Immature natural killer cell (primary cell): ENCODE measurements around the gene FAM237A. TPM values are rescaled to one million over a fixed set of nuclear protein-coding genes. Genes with fewer than 3 reads are reported as not detected.

Source experiments
- DNase-seq, 3 donors: peaks; one replicate each; pipeline ENCODE4 v3.0.0; 2022; ENCODE audit warnings: mixed read lengths in 1 of 3
- H3K27ac Mint-ChIP-seq, 6 donors: one replicate each; pipeline ENCODE4 v1.8.0; 2020; ENCODE audit warnings: mixed read lengths in 6 of 6, mild to moderate bottlenecking in 5 of 6, inconsistent platforms in 4 of 6, moderate library complexity in 3 of 6
- H3K27me3 Mint-ChIP-seq, 3 donors: one replicate each; pipeline ENCODE4 v1.8.0; 2020 to 2021; ENCODE audit warnings: low read depth in 3 of 3, mild to moderate bottlenecking in 3 of 3, mixed read lengths in 3 of 3, moderate library complexity in 3 of 3, inconsistent platforms in 1 of 3
- H3K36me3 Mint-ChIP-seq, 3 donors: one replicate each; pipeline ENCODE4 v1.8.0; 2020; ENCODE audit warnings: mixed read lengths in 3 of 3, inconsistent platforms in 2 of 3, mild to moderate bottlenecking in 2 of 3
- H3K4me1 Mint-ChIP-seq, 2 donors: one replicate each; pipeline ENCODE4 v1.8.0; 2020; ENCODE audit warnings: inconsistent platforms in 2 of 2, mild to moderate bottlenecking in 2 of 2, mixed read lengths in 2 of 2, moderate library complexity in 1 of 2
- H3K4me3 Mint-ChIP-seq, 5 donors: one replicate each; pipeline ENCODE4 v1.8.0; 2020; ENCODE audit warnings: mild to moderate bottlenecking in 5 of 5, mixed read lengths in 5 of 5, inconsistent platforms in 3 of 5, moderate library complexity in 3 of 5
- H3K9me3 Mint-ChIP-seq, 6 donors: one replicate each; pipeline ENCODE4 v1.8.0; 2020; ENCODE audit warnings: mild to moderate bottlenecking in 6 of 6, mixed read lengths in 6 of 6, inconsistent platforms in 4 of 6, moderate library complexity in 3 of 6
- polyA plus RNA-seq, 3 donors: library from polyadenylated mRNA; unstranded; fragments of 300-500 nt; fragmentation: Illumina TruSeq; gene quantifications; one replicate each; pipeline ENCODE4 v1.2.3, GENCODE V29; 2021

Gene FAM237A
- polyA plus RNA-seq: not detected

GRCh38 chr2:206642075-206643025 is at the start of gene FAM237A:
FAM237A (plus strand) TSS chr2:206642487; CDS start chr2:206644237, 1,750 bp downstream.
- DNase-seq: peak in 1 of 3 donors; percentile 3
- Mint-ChIP-seq H3K27me3 (peaks cover 0 to 10% (median 4%) of the 10 kb centered on the region in 3 donors), H3K4me3 (no peak within 1 kb of the TSS), H3K36me3 (no peaks in the 10 kb centered on the region), H3K27ac (no peak within 1 kb of the TSS), H3K9me3 (peaks cover 0 to 2% (median 0%) of the 10 kb centered on the region in 6 donors), H3K4me1 (no peaks in the 10 kb centered on the region)

DNA sequence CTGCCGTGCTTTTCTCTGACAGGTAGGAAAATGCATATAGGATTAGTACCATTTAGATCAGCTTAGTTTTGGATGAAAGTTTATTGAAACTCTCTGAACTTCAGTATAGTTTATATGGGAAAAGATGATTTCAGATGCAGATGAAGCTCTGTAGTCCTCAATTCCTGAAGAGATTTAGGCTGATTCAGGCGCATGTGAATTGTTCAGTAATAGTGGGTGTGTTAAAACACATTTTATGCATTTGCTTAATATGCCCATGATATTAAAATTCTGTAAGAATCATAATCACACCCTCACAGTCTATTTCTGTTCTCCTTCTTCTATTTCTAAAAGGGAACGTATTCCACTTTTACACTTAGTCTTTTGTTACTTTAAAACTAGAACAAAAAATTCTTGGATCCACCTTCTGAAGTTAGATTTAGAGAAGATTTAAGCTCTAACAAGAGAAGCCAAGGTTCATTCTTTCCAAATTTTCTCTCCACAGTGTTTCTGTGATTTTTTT is 44.5 kb upstream of the FAM237A start:
- no peaks in the 10 kb centered on the region for H3K27me3 Mint-ChIP-seq
- no peaks in the 10 kb centered on the region for H3K36me3 Mint-ChIP-seq
- no peak for DNase-seq
- H3K4me1 Mint-ChIP-seq: no peaks in the 10 kb centered on the region
- no peak overlapping the region for H3K27ac Mint-ChIP-seq
- no peak overlapping the region for H3K4me3 Mint-ChIP-seq
- H3K9me3 Mint-ChIP-seq: peaks cover 0 to 2% (median 0%) of the 10 kb centered on the region in 6 donors

GRCh38 chr2:206603243-206603642 is 39.0 kb upstream of the FAM237A start:
- H3K27me3 Mint-ChIP-seq: peaks cover 0 to 2% (median 2%) of the 10 kb centered on the region in 3 donors
- no peak overlapping the region for H3K4me3 Mint-ChIP-seq

GRCh38 chr2:206610451-206610850 is 31.8 kb upstream of the FAM237A start:
- peaks cover 0 to 3% (median 0%) of the 10 kb centered on the region in 6 donors for H3K9me3 Mint-ChIP-seq
- no peaks in the 10 kb centered on the region for H3K36me3 Mint-ChIP-seq
- H3K4me3 Mint-ChIP-seq: no peak overlapping the region
- no peak overlapping the region for H3K27ac Mint-ChIP-seq
- no peaks in the 10 kb centered on the region for H3K4me1 Mint-ChIP-seq
- H3K27me3 Mint-ChIP-seq: peaks cover 0 to 3% (median 0%) of the 10 kb centered on the region in 3 donors
- DNase-seq: no peak

More at GRCh38 chr2:206603243-206603642, 39.0 kb upstream of the FAM237A start:
- H3K27ac Mint-ChIP-seq: no peak overlapping the region
- H3K36me3 Mint-ChIP-seq: no peaks in the 10 kb centered on the region
- H3K4me1 Mint-ChIP-seq: no peaks in the 10 kb centered on the region
- no peak for DNase-seq
- peaks cover 0 to 2% (median 0%) of the 10 kb centered on the region in 6 donors for H3K9me3 Mint-ChIP-seq

DNA sequence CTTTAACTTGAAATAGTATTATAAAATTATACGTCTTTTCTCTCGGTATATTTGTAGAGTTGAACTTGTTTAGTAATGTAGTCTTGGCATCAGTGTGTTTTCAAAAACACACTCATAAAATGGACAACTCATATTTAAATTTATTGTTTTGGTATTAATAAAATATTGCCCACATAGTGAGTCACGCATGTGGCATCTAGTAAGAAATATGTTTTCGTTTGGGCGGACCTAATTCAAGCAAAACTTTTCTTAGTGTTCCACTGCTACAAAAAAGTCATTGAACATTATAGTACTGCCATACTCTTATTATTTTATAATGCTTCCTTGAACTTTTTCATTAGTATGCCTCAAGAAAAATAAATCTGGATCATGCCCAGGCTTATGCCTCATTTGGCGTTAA is 31.1 kb upstream of the FAM237A start:
- H3K27me3 Mint-ChIP-seq: peaks cover 0 to 2% (median 0%) of the 10 kb centered on the region in 3 donors
- H3K4me1 Mint-ChIP-seq: no peaks in the 10 kb centered on the region
- no peak overlapping the region for H3K4me3 Mint-ChIP-seq
- peaks cover 0 to 3% (median 0%) of the 10 kb centered on the region in 6 donors for H3K9me3 Mint-ChIP-seq
- H3K36me3 Mint-ChIP-seq: no peaks in the 10 kb centered on the region
- no peak overlapping the region for H3K27ac Mint-ChIP-seq
- no peak for DNase-seq

DNA sequence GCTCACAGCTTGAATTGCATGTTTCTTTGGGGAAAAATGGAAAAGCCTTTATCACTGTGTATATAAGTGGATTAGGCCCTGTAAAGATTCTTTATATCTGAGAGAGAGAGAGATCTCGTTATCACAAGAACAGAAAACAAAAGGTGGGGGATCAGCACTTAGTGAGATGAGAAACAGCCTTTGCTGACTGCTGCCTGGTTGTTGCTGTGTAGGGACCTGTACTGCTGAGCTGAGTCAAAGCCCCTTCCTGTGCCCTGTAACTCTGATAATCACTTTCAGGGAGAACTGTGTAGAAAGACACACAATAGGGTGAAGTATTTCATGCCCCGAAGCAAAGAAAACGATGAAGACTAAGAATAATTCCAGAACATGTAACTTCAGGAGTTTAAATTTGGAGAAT is 30.6 kb upstream of the FAM237A start:
- DNase-seq: no peak
- Mint-ChIP-seq H3K36me3 (no peaks in the 10 kb centered on the region), H3K27ac (no peak overlapping the region), H3K27me3 (peaks cover 0 to 2% (median 0%) of the 10 kb centered on the region in 3 donors), H3K4me3 (no peak overlapping the region), H3K4me1 (no peaks in the 10 kb centered on the region), H3K9me3 (peaks cover 0 to 3% (median 0%) of the 10 kb centered on the region in 6 donors)

GRCh38 chr2:206614811-206615210 is 27.5 kb upstream of the FAM237A start:
- peaks cover 0 to 2% (median 0%) of the 10 kb centered on the region in 3 donors for H3K27me3 Mint-ChIP-seq
- no peak overlapping the region for H3K27ac Mint-ChIP-seq
- H3K4me1 Mint-ChIP-seq: no peaks in the 10 kb centered on the region
- H3K9me3 Mint-ChIP-seq: peaks cover 0 to 3% (median 0%) of the 10 kb centered on the region in 6 donors
- H3K4me3 Mint-ChIP-seq: no peak overlapping the region
- no peak for DNase-seq
- no peaks in the 10 kb centered on the region for H3K36me3 Mint-ChIP-seq

DNA sequence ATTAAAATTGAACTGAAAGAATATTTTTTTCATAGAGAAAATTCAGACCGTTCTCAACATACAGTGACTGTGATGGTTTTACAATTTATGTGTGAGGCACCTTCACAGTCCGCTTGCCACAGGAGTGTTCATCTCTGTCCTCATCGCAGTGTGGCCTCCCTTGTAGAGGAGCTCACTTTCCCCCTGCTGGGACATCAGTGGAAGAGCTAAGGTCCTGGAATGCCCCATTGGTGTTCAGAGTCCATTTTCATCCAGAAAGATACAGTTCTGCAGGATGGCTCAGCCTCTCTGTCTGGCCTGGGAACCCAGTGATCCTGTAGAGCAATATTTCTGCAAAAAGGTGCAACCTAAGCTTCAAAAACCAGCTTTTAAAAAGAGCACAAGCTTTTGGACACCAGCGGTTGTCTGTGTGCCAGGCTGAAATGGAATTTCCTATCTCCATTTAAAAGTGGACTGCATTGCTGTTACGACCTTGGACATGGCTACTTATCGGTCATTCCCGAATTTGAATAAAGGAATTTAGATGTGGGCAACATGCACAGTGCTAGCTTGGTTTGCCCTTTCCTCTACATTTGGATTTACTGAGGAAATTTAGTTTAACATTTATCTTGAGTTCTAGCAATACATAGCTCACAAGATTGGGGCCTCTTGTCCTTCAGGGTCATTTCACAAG is 26.7 kb upstream of the FAM237A start:
- H3K4me3 Mint-ChIP-seq: no peak overlapping the region
- H3K27ac Mint-ChIP-seq: no peak overlapping the region
- H3K9me3 Mint-ChIP-seq: peaks cover 0 to 3% (median 0%) of the 10 kb centered on the region in 6 donors
- no peak for DNase-seq
- H3K4me1 Mint-ChIP-seq: no peaks in the 10 kb centered on the region
- no peaks in the 10 kb centered on the region for H3K36me3 Mint-ChIP-seq
- H3K27me3 Mint-ChIP-seq: peaks cover 0 to 2% (median 0%) of the 10 kb centered on the region in 3 donors

- H3K4me1 Mint-ChIP-seq: no peaks in the 10 kb centered on the region
- H3K27me3 Mint-ChIP-seq: peaks cover 0 to 2% (median 0%) of the 10 kb centered on the region in 3 donors
- H3K4me3 Mint-ChIP-seq: no peak overlapping the region
- no peak overlapping the region for H3K27ac Mint-ChIP-seq
- no peak for DNase-seq
- no peaks in the 10 kb centered on the region for H3K36me3 Mint-ChIP-seq
- peaks cover 0 to 3% (median 0%) of the 10 kb centered on the region in 6 donors for H3K9me3 Mint-ChIP-seq
Observed at GRCh38 chr2:206616151-206616550, 26.1 kb upstream of the FAM237A start.

GRCh38 chr2:206619011-206619410 is 23.3 kb upstream of the FAM237A start:
- DNase-seq: no peak
- peaks cover 0 to 3% (median 0%) of the 10 kb centered on the region in 6 donors for H3K9me3 Mint-ChIP-seq
- no peaks in the 10 kb centered on the region for H3K4me1 Mint-ChIP-seq
- H3K36me3 Mint-ChIP-seq: no peaks in the 10 kb centered on the region
- no peak overlapping the region for H3K27ac Mint-ChIP-seq
- no peak overlapping the region for H3K4me3 Mint-ChIP-seq
- no peaks in the 10 kb centered on the region for H3K27me3 Mint-ChIP-seq

- no peak for DNase-seq
- Mint-ChIP-seq H3K4me1 (no peaks in the 10 kb centered on the region), H3K36me3 (no peaks in the 10 kb centered on the region), H3K27ac (no peak overlapping the region), H3K9me3 (peaks cover 0 to 12% (median 1%) of the 10 kb centered on the region in 6 donors), H3K27me3 (peaks cover 0 to 8% (median 2%) of the 10 kb centered on the region in 3 donors), H3K4me3 (no peak overlapping the region)
Observed at GRCh38 chr2:206626108-206626507, 16.2 kb upstream of the FAM237A start.

DNA sequence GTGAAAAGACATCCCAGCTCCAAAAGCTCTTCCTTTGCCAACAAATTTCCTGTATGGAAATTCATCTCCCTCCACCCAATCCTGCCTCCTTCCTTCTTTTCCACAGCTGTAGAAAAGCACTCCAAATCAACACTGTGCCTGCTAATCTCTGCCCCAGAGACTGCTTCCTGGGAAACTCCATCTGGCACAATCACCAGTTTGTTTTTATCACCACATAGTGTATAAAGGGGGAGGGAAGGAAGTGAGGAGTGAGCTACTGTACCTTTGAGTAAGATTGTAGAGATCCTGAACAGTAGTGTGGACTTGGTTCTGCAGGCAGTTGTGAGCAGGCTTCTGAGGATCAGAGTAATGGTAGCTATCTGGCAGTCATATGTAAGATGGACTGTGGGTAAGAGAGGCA is 14.7 kb upstream of the FAM237A start:
- Mint-ChIP-seq H3K4me3 (no peak overlapping the region), H3K27me3 (peaks cover 0 to 8% (median 2%) of the 10 kb centered on the region in 3 donors), H3K9me3 (peaks cover 0 to 12% (median 1%) of the 10 kb centered on the region in 6 donors), H3K4me1 (no peaks in the 10 kb centered on the region), H3K27ac (no peak overlapping the region), H3K36me3 (no peaks in the 10 kb centered on the region)
- no peak for DNase-seq

GRCh38 chr2:206631340-206631739 is 10.9 kb upstream of the FAM237A start:
- no peak overlapping the region for H3K27ac Mint-ChIP-seq
- H3K36me3 Mint-ChIP-seq: no peaks in the 10 kb centered on the region
- DNase-seq: no peak
- H3K27me3 Mint-ChIP-seq: peaks cover 0 to 6% (median 4%) of the 10 kb centered on the region in 3 donors
- H3K9me3 Mint-ChIP-seq: peaks cover 0 to 8% (median 0%) of the 10 kb centered on the region in 6 donors
- no peak overlapping the region for H3K4me3 Mint-ChIP-seq
- no peaks in the 10 kb centered on the region for H3K4me1 Mint-ChIP-seq

DNA sequence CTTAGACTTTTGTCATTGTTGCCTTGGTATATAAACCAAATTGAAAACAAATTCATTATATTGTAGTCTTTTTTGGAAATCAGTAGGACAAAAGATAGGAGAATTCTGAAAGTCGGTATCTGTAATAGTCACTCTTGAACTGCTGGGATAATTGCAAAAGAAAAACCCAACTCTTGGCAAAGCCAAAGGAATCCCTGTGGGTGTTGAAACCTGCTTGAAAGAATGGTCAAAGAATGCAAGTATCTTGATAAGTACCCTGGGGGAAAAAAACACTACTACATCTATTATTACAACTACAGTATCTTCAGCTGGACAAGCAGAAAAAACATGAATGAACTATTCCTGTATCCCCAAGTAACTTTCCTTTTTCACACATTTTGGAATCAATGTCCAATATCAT is 7.3 kb upstream of the FAM237A start:
- peaks cover 0 to 2% (median 0%) of the 10 kb centered on the region in 6 donors for H3K9me3 Mint-ChIP-seq
- no peak overlapping the region for H3K27ac Mint-ChIP-seq
- DNase-seq: no peak
- no peaks in the 10 kb centered on the region for H3K4me1 Mint-ChIP-seq
- H3K36me3 Mint-ChIP-seq: no peaks in the 10 kb centered on the region
- no peak overlapping the region for H3K4me3 Mint-ChIP-seq
- peaks cover 0 to 2% (median 2%) of the 10 kb centered on the region in 3 donors for H3K27me3 Mint-ChIP-seq
